Activated T-helper 1 cell treated with anti-CD3 and anti-CD28 coated beads, Interleukin-12 subunit alpha, Interleukin-12 subunit beta, Interleukin-2, Interleukin-4 antibody, amounts not matched to agents 30 ng/mL and 10 ng/mL and 1 ng/mL, durations not matched to agents 14 hours and 24 hours and 36 hours (primary cell): ENCODE measurements around the gene NHS. TPM values are rescaled to one million over a fixed set of nuclear protein-coding genes. Genes with fewer than 3 reads are reported as not detected.
A peak's percentile ranks its signal among the peaks of the same experiment; 100 is the strongest.

Experiments used
- DNase-seq: peaks from one replicate; pipeline ENCODE4 v3.0.0; 2021; ENCODE audit warnings: low spot score
- H3K27ac Mint-ChIP-seq: one replicate; pipeline ENCODE4 v1.8.0; 2021; ENCODE audit warnings: mild to moderate bottlenecking, mixed read lengths
- H3K27me3 Mint-ChIP-seq: one replicate; pipeline ENCODE4 v1.8.0; 2022; ENCODE audit warnings: mild to moderate bottlenecking, moderate library complexity, mixed read lengths; ENCODE audit not compliant: insufficient read depth
- H3K36me3 Mint-ChIP-seq: one replicate; pipeline ENCODE4 v1.8.0; 2021; ENCODE audit warnings: low read depth, mixed read lengths
- H3K4me1 Mint-ChIP-seq: one replicate; pipeline ENCODE4 v1.8.0; 2021; ENCODE audit warnings: low read depth, mixed read lengths
- H3K4me3 Mint-ChIP-seq: one replicate; pipeline ENCODE4 v1.8.0; 2021; ENCODE audit warnings: mild to moderate bottlenecking, moderate library complexity, mixed read lengths
- H3K9me3 Mint-ChIP-seq: one replicate; pipeline ENCODE4 v1.8.0; 2021; ENCODE audit warnings: mixed read lengths
- intact Hi-C: fragments of 100-400 bp; cut with micrococcal nuclease; formaldehyde crosslinking; loops from one replicate; pipeline ENCODE4 v1.15.1; 2024
- total RNA-seq: library from RNA; stranded (reverse); gene quantifications from 2 replicates; pipeline ENCODE4 v1.2.3, GENCODE V29; 2022

NHS gene
- total RNA-seq, 1 donor from 2014 or later = 8.1 TPM

- intact Hi-C loops = loop anchor here (10.0 kb wide), 1 partner anchor 46 kb away; no protein-coding TSS in a partner anchor
- H3K27me3 Mint-ChIP-seq = no peaks in the 10 kb centered on the region
- no peak for DNase-seq
- H3K27ac Mint-ChIP-seq = no peak overlapping the region
- H3K9me3 Mint-ChIP-seq = no peaks in the 10 kb centered on the region
- no peaks in the 10 kb centered on the region for H3K36me3 Mint-ChIP-seq
- H3K4me1 Mint-ChIP-seq = peaks cover 9% of the 10 kb centered on the region
- H3K4me3 Mint-ChIP-seq = no peak overlapping the region
These were observed 263.7 kb downstream of the NHS start for GRCh38 chrX:17638731-17639130.

- Mint-ChIP-seq H3K4me3 (no peak overlapping the region), H3K36me3 (no peaks in the 10 kb centered on the region), H3K4me1 (peaks cover 9% of the 10 kb centered on the region), H3K27ac (no peak overlapping the region), H3K27me3 (peaks cover 2% of the 10 kb centered on the region), H3K9me3 (no peaks in the 10 kb centered on the region)
- no peak for DNase-seq
- intact Hi-C loops = no loop called here
These were observed 267.9 kb downstream of the NHS start for GRCh38 chrX:17642891-17643290.

GRCh38 chrX:17643528-17643927, 268.5 kb downstream of the NHS start:
- no peak for DNase-seq
- Mint-ChIP-seq H3K4me3 (no peak overlapping the region), H3K4me1 (peaks cover 9% of the 10 kb centered on the region), H3K27me3 (peaks cover 2% of the 10 kb centered on the region), H3K9me3 (no peaks in the 10 kb centered on the region), H3K27ac (no peak overlapping the region), H3K36me3 (no peaks in the 10 kb centered on the region)
- intact Hi-C loops = no loop called here

- no peaks in the 10 kb centered on the region for H3K36me3 Mint-ChIP-seq
- intact Hi-C loops = no loop called here
- H3K4me3 Mint-ChIP-seq = no peak overlapping the region
- DNase-seq = no peak
- H3K4me1 Mint-ChIP-seq = peaks cover 9% of the 10 kb centered on the region
- no peaks in the 10 kb centered on the region for H3K9me3 Mint-ChIP-seq
- no peak overlapping the region for H3K27ac Mint-ChIP-seq
- H3K27me3 Mint-ChIP-seq = peaks cover 2% of the 10 kb centered on the region
These were observed 269.0 kb downstream of the NHS start for GRCh38 chrX:17644001-17644400.

GRCh38 chrX:17654116-17654515, 279.1 kb downstream of the NHS start:
- Mint-ChIP-seq H3K9me3 (peaks cover 3% of the 10 kb centered on the region), H3K27me3 (peaks cover 4% of the 10 kb centered on the region), H3K27ac (peak overlapping the region; percentile 90), H3K36me3 (peaks cover 3% of the 10 kb centered on the region), H3K4me1 (peaks cover 24% of the 10 kb centered on the region), H3K4me3 (peak overlapping the region; percentile 93)
- intact Hi-C loops = loop anchor here (1.0 kb wide), 6 partner anchors 15 to 119 kb away; no protein-coding TSS in a partner anchor
- DNase-seq = peak; percentile 36

DNA sequence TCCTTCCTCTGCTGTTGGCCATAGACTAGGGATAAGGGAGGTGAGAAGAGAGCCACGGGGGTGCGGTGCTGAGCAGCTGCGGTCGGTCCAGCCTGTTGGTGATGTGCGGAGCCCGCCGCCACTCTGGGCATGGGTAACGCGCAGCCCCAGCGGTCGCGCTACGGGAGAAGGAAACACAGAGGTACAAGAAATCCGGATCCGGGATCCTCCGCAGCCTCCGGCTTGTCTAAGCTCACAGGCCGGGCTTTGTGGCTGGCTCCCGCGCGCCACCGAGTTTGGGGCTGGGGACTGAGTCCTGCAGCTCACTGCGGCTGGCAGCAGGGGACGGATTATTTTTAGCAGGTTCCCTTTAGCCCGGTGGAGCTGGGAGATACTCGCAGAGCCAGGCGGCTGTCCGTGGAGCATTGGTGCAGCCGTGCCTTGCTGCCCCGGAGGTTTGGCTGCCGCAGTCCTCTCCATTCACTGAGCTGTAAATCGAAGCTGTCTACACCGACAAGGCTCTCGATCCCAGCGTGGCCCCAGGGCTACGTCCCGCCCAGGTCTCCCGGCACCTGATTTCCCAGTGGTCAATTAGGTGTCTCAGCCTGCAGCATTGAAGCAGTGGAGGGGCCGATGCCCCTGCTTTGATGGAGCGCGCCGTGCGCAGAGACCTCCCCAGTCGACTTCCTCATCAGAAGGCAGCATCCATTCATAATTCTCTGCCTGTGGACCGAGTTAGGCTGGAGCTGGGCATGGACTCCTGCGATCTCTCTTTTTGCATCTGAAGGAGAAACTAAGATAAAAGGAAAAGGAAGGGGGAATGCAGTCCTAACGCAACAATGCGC, 280.4 kb downstream of the NHS start:
- Mint-ChIP-seq H3K4me1 (peaks cover 24% of the 10 kb centered on the region), H3K27me3 (peaks cover 4% of the 10 kb centered on the region), H3K4me3 (peak overlapping the region; percentile 93), H3K36me3 (peaks cover 5% of the 10 kb centered on the region), H3K9me3 (peaks cover 3% of the 10 kb centered on the region), H3K27ac (peak overlapping the region; percentile 90)
- intact Hi-C loops = no loop called here
- no peak for DNase-seq

DNA sequence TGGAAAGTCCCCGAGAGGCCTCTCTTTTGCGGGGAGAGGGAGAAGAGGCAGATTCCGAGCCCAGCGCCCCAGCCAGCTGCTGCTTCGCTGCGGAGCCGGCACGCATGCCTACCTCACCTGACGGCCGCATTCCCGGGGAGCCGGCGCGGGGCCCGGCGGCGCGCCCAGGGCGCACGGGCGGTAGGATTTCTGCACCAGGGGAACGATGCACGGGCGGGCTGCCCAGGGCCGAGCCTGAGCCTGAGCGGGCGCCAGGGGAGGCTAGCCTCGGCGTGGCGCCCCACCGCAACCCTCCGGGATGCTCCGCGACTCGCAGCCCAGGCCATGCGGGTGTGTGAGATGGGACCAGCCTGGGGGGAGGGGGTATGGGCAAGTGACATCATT, 281.0 kb downstream of the NHS start:
- Mint-ChIP-seq H3K36me3 (peaks cover 5% of the 10 kb centered on the region), H3K27ac (peak overlapping the region; percentile 87)
- DNase-seq = no peak

DNA sequence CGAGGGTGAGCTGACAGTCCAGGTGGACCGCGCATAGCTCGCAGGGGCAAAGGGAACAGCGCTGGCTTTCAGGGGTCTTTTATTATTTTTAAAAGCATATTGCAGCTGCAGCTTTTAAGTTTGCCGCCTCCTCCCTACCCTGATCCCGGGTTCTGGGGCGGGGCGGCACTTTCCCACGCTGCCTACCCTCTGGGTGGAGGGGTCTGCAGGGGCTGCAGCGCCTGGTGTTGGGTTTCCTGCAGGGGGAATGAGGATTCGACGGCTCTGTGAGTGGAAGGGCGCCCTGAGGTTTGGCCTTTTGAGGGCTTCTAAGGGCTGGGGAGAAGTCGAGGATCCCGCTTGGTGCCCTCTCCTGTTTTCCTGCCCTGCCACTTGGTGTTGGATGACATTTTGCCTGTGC, 281.6 kb downstream of the NHS start:
- Mint-ChIP-seq H3K27me3 (peaks cover 4% of the 10 kb centered on the region), H3K4me1 (peaks cover 24% of the 10 kb centered on the region), H3K27ac (no peak overlapping the region), H3K9me3 (peaks cover 3% of the 10 kb centered on the region), H3K4me3 (peak overlapping the region; percentile 75), H3K36me3 (peaks cover 5% of the 10 kb centered on the region)
- intact Hi-C loops = no loop called here
- DNase-seq = no peak

More for the DNA sequence above, 281.0 kb downstream of the NHS start:
- H3K4me3 Mint-ChIP-seq = peak overlapping the region; percentile 93
- H3K4me1 Mint-ChIP-seq = peaks cover 24% of the 10 kb centered on the region
- H3K9me3 Mint-ChIP-seq = peaks cover 3% of the 10 kb centered on the region
- intact Hi-C loops = no loop called here
- H3K27me3 Mint-ChIP-seq = peaks cover 4% of the 10 kb centered on the region

- H3K4me1 Mint-ChIP-seq = no peaks in the 10 kb centered on the region
- H3K27me3 Mint-ChIP-seq = peaks cover 1% of the 10 kb centered on the region
- intact Hi-C loops = no loop called here
- DNase-seq = no peak
- no peak overlapping the region for H3K4me3 Mint-ChIP-seq
- no peak overlapping the region for H3K27ac Mint-ChIP-seq
- no peaks in the 10 kb centered on the region for H3K9me3 Mint-ChIP-seq
- H3K36me3 Mint-ChIP-seq = peaks cover 7% of the 10 kb centered on the region
These were observed 287.4 kb downstream of the NHS start for GRCh38 chrX:17662391-17662790.

DNA sequence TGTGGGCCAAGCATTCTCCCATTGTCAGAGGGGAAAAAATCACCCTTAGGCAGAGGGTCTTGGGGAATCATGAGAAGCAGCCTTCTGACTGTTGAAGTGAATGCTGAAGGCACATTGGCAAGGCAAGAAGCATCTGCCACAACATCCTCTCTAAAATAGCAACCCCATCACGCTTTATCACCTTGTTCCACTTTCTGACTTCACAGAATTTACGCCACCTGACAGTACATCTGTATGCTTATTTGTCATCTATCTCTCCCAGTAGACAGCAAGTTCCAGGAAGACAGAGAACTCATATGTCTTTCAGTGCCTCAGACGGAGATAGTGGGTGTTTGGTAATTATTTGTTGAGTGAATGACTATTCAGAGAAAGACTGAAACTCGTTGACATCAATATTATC, 293.9 kb downstream of the NHS start:
- intact Hi-C loops = loop anchor here (1.0 to 5.0 kb wide), 3 partner anchors 13 to 68 kb away; partner anchors contain the start of gene SCML1
- Mint-ChIP-seq H3K9me3 (peaks cover 3% of the 10 kb centered on the region), H3K4me3 (no peak overlapping the region)

DNA sequence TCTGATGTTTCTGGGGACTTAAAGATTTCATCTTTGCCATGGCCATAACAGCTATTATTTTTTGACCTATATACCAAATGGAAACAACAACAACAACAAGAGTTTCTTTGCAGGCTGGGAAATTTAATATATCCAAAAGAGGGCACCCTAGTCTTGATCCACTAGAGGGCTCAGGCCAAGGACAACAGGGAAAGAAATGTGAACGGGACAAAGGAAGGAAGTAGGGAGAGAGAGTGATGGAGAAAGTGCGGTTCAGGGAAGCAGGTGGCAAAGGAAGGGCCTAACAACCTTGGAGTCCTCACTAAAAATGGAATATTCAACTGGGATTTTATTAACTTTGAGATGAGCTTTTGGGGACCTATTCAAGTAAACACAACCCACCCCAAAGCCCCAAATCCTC, 294.5 kb downstream of the NHS start:
- peaks cover 3% of the 10 kb centered on the region for H3K9me3 Mint-ChIP-seq
- intact Hi-C loops = loop anchor here (1.0 to 5.0 kb wide), 3 partner anchors 13 to 68 kb away; partner anchors contain the start of gene SCML1
- peak overlapping the region; percentile 72 for H3K27ac Mint-ChIP-seq
- DNase-seq = no peak
- H3K4me3 Mint-ChIP-seq = peak overlapping the region; percentile 48
- peaks cover 23% of the 10 kb centered on the region for H3K4me1 Mint-ChIP-seq
- H3K27me3 Mint-ChIP-seq = peaks cover 1% of the 10 kb centered on the region
- H3K36me3 Mint-ChIP-seq = peaks cover 9% of the 10 kb centered on the region

More for the DNA sequence above, 293.9 kb downstream of the NHS start:
- DNase-seq = no peak
- Mint-ChIP-seq H3K27ac (peak overlapping the region; percentile 72), H3K27me3 (peaks cover 1% of the 10 kb centered on the region), H3K36me3 (peaks cover 9% of the 10 kb centered on the region), H3K4me1 (peaks cover 23% of the 10 kb centered on the region)

DNA sequence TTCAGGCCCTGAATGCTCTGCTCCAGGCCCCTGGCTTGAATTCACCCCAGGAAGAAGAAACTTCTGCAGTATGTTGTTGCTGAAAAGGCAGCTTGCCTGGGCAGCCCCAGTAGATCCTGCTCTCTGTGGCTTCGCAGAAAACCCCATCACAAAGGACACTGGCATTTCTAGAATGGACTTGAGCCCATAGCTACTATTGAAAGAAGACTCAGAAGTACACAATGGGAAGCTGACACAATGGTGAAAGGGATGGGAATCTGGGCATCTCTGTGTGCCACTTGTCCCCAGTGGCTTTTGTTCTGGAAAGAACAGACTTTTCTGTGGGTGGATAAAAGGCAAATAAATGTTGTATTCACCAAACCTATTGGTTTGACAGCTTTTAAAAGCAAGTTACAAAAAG, 294.9 kb downstream of the NHS start:
- Mint-ChIP-seq H3K4me3 (no peak overlapping the region), H3K27me3 (peaks cover 1% of the 10 kb centered on the region), H3K4me1 (peaks cover 23% of the 10 kb centered on the region), H3K27ac (no peak overlapping the region), H3K9me3 (peaks cover 3% of the 10 kb centered on the region), H3K36me3 (peaks cover 7% of the 10 kb centered on the region)
- no peak for DNase-seq
- intact Hi-C loops = loop anchor here (1.0 to 5.0 kb wide), 3 partner anchors 12 to 67 kb away; partner anchors contain the start of gene SCML1

DNA sequence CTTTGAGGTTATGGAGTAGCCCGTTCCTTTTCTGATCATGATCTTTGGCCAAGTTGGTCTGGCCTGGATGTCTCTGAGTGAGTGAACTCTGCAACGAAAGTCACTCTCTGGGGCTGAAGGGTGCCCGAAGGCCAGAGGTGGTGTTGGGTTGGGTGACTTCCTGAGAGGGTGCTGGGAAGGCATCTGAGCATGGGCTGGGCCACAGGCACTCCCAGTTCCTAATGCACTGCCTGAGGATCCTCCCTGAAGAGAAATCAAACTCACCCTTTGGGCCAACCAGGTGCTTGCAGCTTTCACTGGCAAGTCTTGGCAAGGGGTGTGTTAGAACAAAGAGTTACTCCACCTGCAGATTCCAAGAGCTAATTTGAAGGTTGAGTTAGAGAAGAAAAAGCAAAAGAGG, 295.9 kb downstream of the NHS start:
- peaks cover 5% of the 10 kb centered on the region for H3K36me3 Mint-ChIP-seq

More for the DNA sequence above, 295.9 kb downstream of the NHS start:
- Mint-ChIP-seq H3K27me3 (no peaks in the 10 kb centered on the region), H3K27ac (no peak overlapping the region), H3K4me1 (peaks cover 23% of the 10 kb centered on the region), H3K4me3 (no peak overlapping the region), H3K9me3 (peaks cover 3% of the 10 kb centered on the region)
- intact Hi-C loops = no loop called here
- no peak for DNase-seq
